ENCODE data around the gene P2RY14.

Gene P2RY14

DNA sequence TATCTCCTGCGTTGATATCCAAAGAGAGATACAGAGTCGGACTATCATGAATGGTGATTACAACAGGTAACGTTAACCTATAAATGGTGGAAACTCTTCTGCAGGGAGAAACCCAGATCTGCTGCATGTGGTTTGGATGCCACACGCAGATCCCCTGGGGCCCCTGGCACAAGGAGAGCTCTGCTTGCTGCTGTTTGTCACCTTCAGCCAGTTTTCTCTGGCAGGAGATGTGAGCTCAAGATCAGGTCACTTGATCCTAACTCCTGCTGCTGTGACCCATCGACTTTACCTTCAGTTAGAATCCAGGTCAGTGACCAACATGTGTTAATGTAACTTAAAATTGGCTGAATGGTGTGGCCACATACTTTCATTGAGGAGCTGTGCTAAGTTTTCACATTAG, 51.5 kb downstream of the P2RY14 start:
- Histone ChIP-seq H3K9ac (ENCODE audit: low read depth, low read length) (no peak overlapping the region), H3K9me3 (ENCODE audit: control insufficient read depth, insufficient read depth, low read length) (no peaks in the 10 kb centered on the region), H3K4me1 (ENCODE audit: insufficient read depth, low read length) (peaks cover 15% of the 10 kb centered on the region), H3K36me3 (ENCODE audit: insufficient read depth, low read length) (no peaks in the 10 kb centered on the region)

DNA sequence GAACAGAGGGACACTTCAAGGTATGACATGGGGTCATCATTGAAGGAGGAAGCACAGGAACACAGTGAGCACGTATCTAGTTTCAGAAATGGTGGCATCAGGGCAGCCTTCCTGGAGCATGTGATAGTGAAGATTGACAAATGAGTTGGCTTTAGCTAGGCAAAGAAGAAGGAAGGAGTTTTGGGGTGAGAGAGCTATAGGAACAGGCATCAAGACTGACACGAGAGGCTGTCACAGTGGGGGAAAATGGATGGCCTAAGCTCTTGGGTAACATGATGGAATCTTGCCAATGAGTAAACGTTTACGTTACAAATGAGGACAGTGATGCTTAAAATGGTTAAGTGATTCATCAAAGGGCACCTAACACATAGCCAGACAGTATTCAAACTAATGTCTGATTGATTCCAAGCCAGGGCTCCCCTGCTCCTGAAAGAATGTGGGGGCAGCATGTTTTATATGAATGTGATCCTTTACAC, 52.2 kb downstream of the P2RY14 start:
- no peaks in the 10 kb centered on the region for H3K9me3 ChIP-seq (ENCODE audit: control insufficient read depth, insufficient read depth, low read length)
- peaks cover 15% of the 10 kb centered on the region for H3K4me1 ChIP-seq (ENCODE audit: insufficient read depth, low read length)
- H3K9ac ChIP-seq (ENCODE audit: low read depth, low read length): no peak overlapping the region
- H3K36me3 ChIP-seq (ENCODE audit: insufficient read depth, low read length): no peaks in the 10 kb centered on the region

DNA sequence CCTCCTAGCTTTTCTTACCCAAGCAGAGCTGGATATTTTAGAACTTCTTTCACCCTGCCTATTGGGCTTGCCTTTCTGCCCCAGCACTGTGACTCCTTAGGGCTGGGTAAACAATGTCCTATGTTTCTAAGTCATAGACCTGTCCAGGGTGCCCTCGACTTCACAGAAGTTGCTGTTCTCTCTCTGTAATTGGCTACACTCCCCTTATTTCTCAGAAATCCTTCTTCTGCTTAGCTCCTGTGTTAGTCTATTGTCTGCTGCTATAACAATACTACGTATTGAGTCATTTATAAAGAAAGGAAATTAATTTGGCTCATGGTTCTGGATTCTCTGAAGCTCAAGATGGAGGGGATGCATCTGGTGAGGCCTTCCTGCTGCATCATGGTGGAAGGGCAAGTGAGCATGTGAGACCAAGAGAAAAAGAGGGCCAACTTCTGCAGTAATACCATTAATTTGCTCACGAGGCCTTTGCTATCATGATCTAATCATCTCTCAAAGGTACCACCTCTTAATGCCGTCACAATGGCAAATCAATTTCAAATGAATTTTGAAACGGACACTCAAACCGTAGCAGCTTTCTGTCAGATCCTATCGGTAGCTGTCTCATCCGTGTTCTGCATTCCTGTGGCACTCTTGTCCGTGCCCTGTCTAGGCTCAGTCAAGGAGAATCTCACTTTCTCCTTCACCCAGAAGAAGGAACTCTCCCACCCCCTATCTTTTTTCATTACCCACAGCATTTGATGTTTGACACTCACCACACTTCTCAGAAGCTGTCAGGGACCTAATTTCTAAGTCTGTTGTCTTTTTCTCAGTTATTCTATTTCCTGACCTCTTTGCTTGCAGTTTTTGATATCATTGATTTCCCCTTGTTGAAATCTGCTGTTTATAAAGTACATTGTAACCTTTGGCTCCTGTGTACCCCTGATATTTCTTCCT, 53.0 kb downstream of the P2RY14 start:
- Histone ChIP-seq H3K4me1 (ENCODE audit: insufficient read depth, low read length) (peaks cover 10% of the 10 kb centered on the region), H3K9ac (ENCODE audit: low read depth, low read length) (no peak overlapping the region), H3K9me3 (ENCODE audit: control insufficient read depth, insufficient read depth, low read length) (no peaks in the 10 kb centered on the region), H3K36me3 (ENCODE audit: insufficient read depth, low read length) (no peaks in the 10 kb centered on the region)

DNA sequence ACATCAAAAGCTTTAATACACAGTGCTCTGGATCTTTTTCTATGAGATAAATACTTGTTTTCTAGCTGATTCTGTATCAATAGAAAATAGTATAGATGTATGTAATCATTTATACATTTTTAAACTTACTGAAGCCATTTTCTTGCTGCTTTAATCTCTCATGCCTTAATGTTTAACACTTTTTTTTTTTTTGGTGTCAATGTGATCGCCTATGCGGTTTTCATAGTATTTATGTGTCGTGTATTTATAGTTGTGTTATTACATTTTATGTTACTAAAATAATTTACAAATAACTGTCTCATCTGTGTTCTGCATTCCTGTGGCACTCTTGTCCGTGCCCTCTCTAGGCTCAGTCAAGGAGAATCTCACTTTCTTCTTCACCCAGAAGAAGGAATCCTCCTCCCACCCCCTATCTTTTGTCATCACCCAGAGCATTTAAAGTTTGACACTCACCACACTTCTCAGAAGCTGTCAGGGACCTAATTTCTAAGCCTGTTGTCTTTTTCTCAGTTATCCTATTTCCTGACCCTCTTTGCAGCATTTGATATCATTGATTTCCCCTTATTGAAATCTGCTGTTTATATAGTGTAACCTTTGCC, 54.0 kb downstream of the P2RY14 start:
- Histone ChIP-seq H3K9ac (ENCODE audit: low read depth, low read length) (no peak overlapping the region), H3K4me1 (ENCODE audit: insufficient read depth, low read length) (peaks cover 10% of the 10 kb centered on the region), H3K9me3 (ENCODE audit: control insufficient read depth, insufficient read depth, low read length) (no peaks in the 10 kb centered on the region), H3K36me3 (ENCODE audit: insufficient read depth, low read length) (no peaks in the 10 kb centered on the region)

DNA sequence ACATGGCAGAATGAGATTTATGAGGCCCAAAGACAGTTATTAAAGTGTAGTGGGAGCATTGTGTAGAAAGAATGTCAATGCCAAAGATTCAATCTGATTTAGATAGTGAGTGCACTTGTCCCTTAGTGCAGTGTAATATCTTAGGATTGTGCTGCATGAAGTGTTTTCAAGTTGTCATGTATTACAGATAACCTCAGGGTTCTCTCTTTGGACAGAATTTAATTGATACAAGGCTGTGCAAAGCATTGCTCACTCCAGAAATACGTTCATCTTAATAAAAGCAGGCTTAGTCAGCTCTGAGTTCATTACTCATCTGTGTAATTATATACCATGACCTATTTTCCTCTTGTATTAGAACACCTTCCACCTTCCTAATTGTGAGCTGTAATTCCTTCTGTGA, 59.3 kb downstream of the P2RY14 start:
- no peak overlapping the region for H3K9ac ChIP-seq (ENCODE audit: low read depth, low read length)
- no peaks in the 10 kb centered on the region for H3K36me3 ChIP-seq (ENCODE audit: insufficient read depth, low read length)
- H3K4me1 ChIP-seq (ENCODE audit: insufficient read depth, low read length): no peaks in the 10 kb centered on the region
- H3K9me3 ChIP-seq (ENCODE audit: control insufficient read depth, insufficient read depth, low read length): no peaks in the 10 kb centered on the region

DNA sequence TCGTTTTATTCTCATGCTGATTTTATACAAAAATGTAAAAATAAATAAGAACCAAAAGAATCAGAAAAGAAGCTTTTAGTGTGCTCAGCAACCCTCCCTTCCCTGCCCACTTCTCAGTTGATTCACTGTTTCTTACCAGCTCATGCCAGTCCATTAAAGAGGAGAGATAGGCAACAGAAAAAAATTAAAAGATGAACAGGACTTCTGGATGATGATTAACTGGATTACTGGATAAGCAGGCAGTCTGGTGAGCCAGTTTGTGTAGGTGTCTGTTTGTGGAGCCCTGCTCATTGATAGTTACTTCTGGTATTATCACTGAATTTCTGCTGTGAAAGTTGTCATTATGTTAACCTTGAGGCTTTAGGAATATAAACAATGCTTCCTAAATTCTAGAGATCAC, 60.2 kb downstream of the P2RY14 start:
- Histone ChIP-seq H3K9me3 (ENCODE audit: control insufficient read depth, insufficient read depth, low read length) (no peaks in the 10 kb centered on the region), H3K36me3 (ENCODE audit: insufficient read depth, low read length) (no peaks in the 10 kb centered on the region), H3K9ac (ENCODE audit: low read depth, low read length) (no peak overlapping the region), H3K4me1 (ENCODE audit: insufficient read depth, low read length) (no peaks in the 10 kb centered on the region; the same call in 1 of the 2 replicates)

DNA sequence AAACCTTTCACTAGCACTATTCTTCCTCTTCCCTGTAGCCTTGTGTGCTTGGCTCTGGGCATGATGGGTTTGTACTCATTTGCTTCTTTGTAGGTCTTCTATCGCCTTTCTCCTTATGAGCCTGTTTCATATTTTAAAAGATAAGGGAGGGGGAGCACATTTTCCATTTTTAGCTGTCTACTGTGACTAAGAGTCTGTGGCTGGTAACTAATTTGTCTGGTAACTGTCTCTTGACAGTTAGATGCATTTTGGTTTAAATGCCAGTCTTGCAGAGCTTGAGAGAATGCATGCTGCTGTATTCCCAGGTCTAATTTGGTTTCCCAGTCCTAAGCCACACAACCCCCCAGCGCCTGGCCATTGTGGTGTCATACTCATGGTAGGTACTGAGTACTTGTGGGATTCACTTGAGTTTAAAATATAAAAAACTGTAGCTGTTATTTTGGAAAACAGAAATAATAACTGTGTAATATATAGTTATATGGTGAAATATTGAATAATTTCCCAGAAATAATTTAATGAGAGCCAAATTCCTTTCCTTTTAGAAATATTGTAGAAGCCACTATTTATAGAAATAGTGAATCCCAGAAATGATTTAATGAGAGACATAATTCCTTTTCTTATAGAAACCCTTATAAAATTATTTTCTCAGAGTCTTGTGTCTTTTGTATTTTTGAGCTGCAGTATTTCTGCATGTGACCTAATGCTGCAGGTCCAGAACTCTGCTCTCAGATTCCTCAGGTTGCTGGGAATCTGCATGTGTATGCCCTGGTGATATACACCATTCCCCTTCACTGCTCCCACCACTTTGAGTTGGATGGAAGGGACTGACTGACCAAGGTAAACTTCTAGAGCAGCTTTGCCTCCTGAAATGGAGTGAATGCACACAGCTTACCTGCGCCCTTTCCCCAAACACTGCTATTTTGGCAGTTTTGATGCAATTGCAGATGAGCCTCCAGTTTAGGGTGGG, 61.4 kb downstream of the P2RY14 start:
- H3K9me3 ChIP-seq (ENCODE audit: control insufficient read depth, insufficient read depth, low read length): no peaks in the 10 kb centered on the region
- no peaks in the 10 kb centered on the region; the same call in 1 of the 2 replicates for H3K4me1 ChIP-seq (ENCODE audit: insufficient read depth, low read length)
- no peak overlapping the region for H3K9ac ChIP-seq (ENCODE audit: low read depth, low read length)
- no peaks in the 10 kb centered on the region for H3K36me3 ChIP-seq (ENCODE audit: insufficient read depth, low read length)

DNA sequence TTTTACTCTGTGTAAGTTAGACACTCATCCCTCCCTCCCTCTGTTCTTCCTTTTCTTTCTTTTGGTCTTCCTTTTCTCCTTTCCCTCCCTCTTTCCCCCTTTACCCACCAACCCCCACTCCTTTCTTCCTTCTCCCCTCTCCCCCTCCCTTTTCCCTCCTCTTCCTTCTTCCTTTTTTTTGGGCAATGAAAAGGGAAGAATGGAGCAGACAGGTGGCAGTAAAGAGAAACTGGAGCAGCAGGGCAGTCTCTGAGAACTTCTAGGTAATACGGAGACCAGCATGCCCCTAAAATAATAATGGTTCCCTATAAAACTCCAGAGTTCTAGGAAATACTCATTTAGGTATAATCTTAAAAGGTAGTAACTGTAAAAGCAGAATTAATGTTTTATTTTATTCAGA, 63.9 kb downstream of the P2RY14 start:
- H3K9ac ChIP-seq (ENCODE audit: low read depth, low read length): no peak overlapping the region
- H3K4me1 ChIP-seq (ENCODE audit: insufficient read depth, low read length): peaks cover 4% of the 10 kb centered on the region; the same call in 1 of the 2 replicates
- H3K36me3 ChIP-seq (ENCODE audit: insufficient read depth, low read length): no peaks in the 10 kb centered on the region
- no peaks in the 10 kb centered on the region for H3K9me3 ChIP-seq (ENCODE audit: control insufficient read depth, insufficient read depth, low read length)

DNA sequence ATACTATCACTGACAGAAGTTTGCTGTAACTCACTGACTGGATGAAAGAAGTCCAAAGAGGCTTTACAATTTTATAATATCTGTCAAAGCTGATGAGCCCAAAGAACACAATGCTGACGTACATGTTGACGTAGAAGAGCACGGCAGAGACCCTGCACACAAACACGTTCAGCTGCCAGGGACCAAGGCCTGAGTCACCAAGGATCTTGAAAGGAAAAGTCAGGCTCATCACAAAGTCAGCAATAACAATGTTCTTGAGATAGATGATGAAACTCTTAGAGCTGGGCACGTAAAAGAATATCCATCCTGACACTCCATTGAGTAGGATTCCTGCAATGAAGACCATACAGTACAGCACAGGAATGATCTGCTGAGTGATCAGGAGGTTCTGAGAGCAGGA, 64.5 kb downstream of the P2RY14 start:
- peaks cover 4% of the 10 kb centered on the region; the same call in 1 of the 2 replicates for H3K4me1 ChIP-seq (ENCODE audit: insufficient read depth, low read length)
- H3K36me3 ChIP-seq (ENCODE audit: insufficient read depth, low read length): no peaks in the 10 kb centered on the region
- no peaks in the 10 kb centered on the region for H3K9me3 ChIP-seq (ENCODE audit: control insufficient read depth, insufficient read depth, low read length)
- no peak overlapping the region for H3K9ac ChIP-seq (ENCODE audit: low read depth, low read length)

DNA sequence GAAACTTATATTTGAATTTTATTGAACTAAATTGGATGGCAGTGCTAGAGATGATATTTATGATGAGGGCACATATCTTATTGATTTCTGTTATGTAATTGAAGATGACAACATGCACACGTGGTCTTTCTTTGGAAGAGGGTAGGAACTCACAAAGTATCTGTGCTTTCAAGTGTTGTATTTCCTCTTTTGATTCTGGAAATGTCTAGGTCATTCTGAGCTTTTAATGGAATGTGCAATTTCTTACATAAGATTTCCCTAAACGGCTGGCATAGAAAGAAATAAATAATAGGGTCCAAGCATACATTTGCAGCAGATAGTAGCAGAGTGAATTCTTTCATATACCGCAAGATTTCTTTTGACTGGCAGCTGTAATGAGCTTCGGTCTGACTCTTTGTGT, 65.2 kb downstream of the P2RY14 start:
- Histone ChIP-seq H3K9me3 (ENCODE audit: control insufficient read depth, insufficient read depth, low read length) (no peaks in the 10 kb centered on the region), H3K4me1 (ENCODE audit: insufficient read depth, low read length) (peaks cover 4% of the 10 kb centered on the region; the same call in 1 of the 2 replicates), H3K36me3 (ENCODE audit: insufficient read depth, low read length) (no peaks in the 10 kb centered on the region), H3K9ac (ENCODE audit: low read depth, low read length) (no peak overlapping the region)

DNA sequence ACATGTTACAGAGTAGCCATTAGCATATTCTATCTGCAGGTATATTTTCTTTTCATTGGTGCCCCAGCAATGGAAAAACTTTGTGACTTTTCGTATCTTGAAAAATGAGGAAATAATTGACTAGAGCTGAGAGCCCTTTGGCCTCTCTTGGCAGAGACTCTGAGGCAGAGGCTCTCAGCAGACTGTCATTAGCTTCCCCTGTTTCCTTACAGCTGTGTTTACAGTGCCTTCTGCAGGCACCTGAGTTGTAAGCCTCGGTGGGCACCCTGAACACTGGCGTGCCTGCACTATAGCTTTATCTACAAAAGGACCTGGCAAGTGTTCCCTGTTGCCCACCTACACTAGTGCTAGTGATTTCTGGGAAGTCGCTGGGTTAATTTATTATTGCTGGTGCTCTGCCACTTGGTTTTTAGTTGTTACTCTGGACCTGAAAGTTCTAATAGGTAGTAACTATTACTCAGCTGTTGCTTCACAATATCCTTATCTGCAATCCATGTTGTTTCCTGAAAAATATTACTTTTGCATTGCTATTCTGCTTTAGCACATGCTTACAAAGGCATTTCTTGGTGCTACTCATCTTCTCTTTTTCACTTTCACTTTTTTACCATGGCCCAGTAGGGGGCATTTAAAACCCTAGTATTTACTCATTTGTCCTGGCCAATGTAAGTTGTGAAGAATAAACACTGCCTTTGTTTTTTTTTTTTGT, 67.5 kb downstream of the P2RY14 start:
- H3K4me1 ChIP-seq (ENCODE audit: insufficient read depth, low read length): peaks cover 4% of the 10 kb centered on the region; the same call in 1 of the 2 replicates
- no peaks in the 10 kb centered on the region for H3K9me3 ChIP-seq (ENCODE audit: control insufficient read depth, insufficient read depth, low read length)
- H3K36me3 ChIP-seq (ENCODE audit: insufficient read depth, low read length): no peaks in the 10 kb centered on the region
- no peak overlapping the region for H3K9ac ChIP-seq (ENCODE audit: low read depth, low read length)

DNA sequence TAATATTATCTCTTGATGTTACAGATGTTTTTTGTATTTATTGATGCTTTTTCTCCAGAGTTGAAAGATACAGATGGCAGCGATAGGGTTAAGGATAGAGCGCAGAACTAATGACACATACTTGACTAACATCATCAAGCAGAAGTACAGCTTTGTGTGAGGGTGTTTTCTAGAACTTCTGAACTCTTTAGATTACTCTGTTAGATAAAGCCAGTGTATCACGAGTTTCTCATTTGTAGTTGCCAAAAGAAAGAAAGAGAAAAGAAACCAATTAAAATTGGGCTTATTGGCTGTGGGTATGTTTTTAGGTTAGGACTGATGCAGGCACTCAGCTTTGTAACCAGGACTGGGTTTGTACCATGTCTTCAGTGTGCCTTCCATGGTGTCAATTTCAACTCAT, 68.7 kb downstream of the P2RY14 start:
- H3K9me3 ChIP-seq (ENCODE audit: control insufficient read depth, insufficient read depth, low read length): no peaks in the 10 kb centered on the region
- no peaks in the 10 kb centered on the region for H3K36me3 ChIP-seq (ENCODE audit: insufficient read depth, low read length)
- no peak overlapping the region for H3K9ac ChIP-seq (ENCODE audit: low read depth, low read length)
- H3K4me1 ChIP-seq (ENCODE audit: insufficient read depth, low read length): peaks cover 4% of the 10 kb centered on the region; the same call in 1 of the 2 replicates

DNA sequence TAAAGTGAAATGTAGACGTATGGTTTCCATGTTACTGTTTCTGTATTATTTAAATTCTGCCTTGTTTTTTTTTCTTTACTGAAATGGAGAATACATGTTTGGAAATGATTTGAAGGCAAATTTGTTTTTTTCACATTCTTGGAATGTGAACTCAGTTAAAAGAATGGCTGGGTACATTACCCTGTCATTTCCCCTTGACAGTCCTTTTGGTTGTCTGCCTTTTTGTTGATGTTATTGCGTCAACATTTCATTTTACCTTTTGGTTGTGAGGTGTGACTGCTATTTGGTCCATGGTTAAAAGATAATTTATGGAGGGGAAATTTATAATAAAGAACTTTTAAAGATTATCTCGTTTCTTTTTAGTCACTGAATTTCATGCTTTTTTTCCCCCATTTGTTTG, 72.1 kb downstream of the P2RY14 start:
- no peaks in the 10 kb centered on the region for H3K36me3 ChIP-seq (ENCODE audit: insufficient read depth, low read length)
- no peak overlapping the region for H3K9ac ChIP-seq (ENCODE audit: low read depth, low read length)
- H3K9me3 ChIP-seq (ENCODE audit: control insufficient read depth, insufficient read depth, low read length): no peaks in the 10 kb centered on the region
- 0 out of 2 replicates have a peak, but pooled peaks cover 4% of the 10 kb centered on the region for H3K4me1 ChIP-seq (ENCODE audit: insufficient read depth, low read length)

Measured in ES-I3 (cell line).